Glutamatergic neuron (in vitro differentiated cells): ENCODE measurements around the gene ADCY3. TPM values are rescaled to one million over a fixed set of nuclear protein-coding genes. Genes with fewer than 3 reads are reported as not detected.

ENCODE experiments used
- DNase-seq: peaks from one replicate; pipeline ENCODE4 v3.0.0; 2022
- H3K27ac Mint-ChIP-seq: one replicate; pipeline ENCODE4 v1.8.0; 2020; ENCODE audit warnings: mild to moderate bottlenecking, mixed read lengths, inconsistent platforms; ENCODE audit not compliant: unreplicated experiment
- H3K27me3 Mint-ChIP-seq: one replicate; pipeline ENCODE4 v1.8.0; 2020; ENCODE audit warnings: mild to moderate bottlenecking, moderate library complexity, mixed read lengths, inconsistent platforms; ENCODE audit not compliant: unreplicated experiment
- H3K36me3 Mint-ChIP-seq: one replicate; pipeline ENCODE4 v1.8.0; 2020; ENCODE audit warnings: mild to moderate bottlenecking, mixed read lengths, inconsistent platforms; ENCODE audit not compliant: unreplicated experiment
- H3K4me1 Mint-ChIP-seq: one replicate; pipeline ENCODE4 v1.8.0; 2020; ENCODE audit warnings: mild to moderate bottlenecking, low read depth, mixed read lengths, inconsistent platforms; ENCODE audit not compliant: unreplicated experiment
- H3K4me3 Mint-ChIP-seq: one replicate; pipeline ENCODE4 v1.8.0; 2020; ENCODE audit warnings: mild to moderate bottlenecking, mixed read lengths, inconsistent platforms; ENCODE audit not compliant: unreplicated experiment
- H3K9me3 Mint-ChIP-seq: one replicate; pipeline ENCODE4 v1.8.0; 2020; ENCODE audit warnings: mild to moderate bottlenecking, moderate library complexity, mixed read lengths, inconsistent platforms; ENCODE audit not compliant: unreplicated experiment
- total RNA-seq: library from RNA; stranded (reverse); fragmentation: NEBNext Ultra II Directional; extraction: Animal tissue kit (Norgen Biotek cat#: 25700); gene quantifications from one replicate; pipeline ENCODE4 v1.2.1, GENCODE V29; 2021; ENCODE audit not compliant: unreplicated experiment
- TF ChIP-seq, protein P1 (sequence below): fragments of 200-600 bp; sonication (generic); IDR thresholded peaks from one replicate; pipeline ENCODE4 v1.5.0; 2021; ENCODE audit not compliant: partially characterized antibody, unreplicated experiment

Gene ADCY3
- total RNA-seq, 1 donor from 2014 or later = 76.2 TPM

DNA sequence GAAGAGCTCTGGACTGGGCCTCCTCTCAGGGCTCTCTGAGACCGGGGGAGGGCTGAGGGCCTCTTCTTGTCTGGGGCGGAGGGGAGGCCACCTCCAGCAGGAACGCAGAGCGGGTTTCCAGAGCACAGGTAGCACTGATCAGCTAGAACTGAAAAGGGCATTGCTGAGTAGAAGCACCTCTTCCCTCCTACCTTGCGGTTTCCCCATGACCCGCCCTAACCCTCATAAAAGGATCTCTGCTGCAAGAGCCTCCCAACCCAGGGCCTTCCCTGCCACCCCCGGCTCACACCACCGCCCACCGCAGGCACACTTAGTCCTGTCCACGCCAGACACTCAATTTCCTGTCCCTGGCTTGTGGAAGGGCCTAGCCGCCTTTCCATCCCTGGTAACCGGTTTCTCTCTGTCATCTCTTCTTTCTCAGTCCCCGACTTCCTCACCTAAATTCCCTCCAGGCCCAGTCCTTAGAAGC is 966 bp downstream of the ADCY3 start:
- Mint-ChIP-seq H3K4me1 (peaks cover 24% of the 10 kb centered on the region), H3K4me3 (peak overlapping the region; percentile 88), H3K27ac (peak overlapping the region; percentile 62), H3K36me3 (no peaks in the 10 kb centered on the region), H3K9me3 (peaks cover 8% of the 10 kb centered on the region), H3K27me3 (peaks cover 14% of the 10 kb centered on the region)
- TF ChIP-seq, protein P1, sequence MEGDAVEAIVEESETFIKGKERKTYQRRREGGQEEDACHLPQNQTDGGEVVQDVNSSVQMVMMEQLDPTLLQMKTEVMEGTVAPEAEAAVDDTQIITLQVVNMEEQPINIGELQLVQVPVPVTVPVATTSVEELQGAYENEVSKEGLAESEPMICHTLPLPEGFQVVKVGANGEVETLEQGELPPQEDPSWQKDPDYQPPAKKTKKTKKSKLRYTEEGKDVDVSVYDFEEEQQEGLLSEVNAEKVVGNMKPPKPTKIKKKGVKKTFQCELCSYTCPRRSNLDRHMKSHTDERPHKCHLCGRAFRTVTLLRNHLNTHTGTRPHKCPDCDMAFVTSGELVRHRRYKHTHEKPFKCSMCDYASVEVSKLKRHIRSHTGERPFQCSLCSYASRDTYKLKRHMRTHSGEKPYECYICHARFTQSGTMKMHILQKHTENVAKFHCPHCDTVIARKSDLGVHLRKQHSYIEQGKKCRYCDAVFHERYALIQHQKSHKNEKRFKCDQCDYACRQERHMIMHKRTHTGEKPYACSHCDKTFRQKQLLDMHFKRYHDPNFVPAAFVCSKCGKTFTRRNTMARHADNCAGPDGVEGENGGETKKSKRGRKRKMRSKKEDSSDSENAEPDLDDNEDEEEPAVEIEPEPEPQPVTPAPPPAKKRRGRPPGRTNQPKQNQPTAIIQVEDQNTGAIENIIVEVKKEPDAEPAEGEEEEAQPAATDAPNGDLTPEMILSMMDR = no peak
- no peak for DNase-seq

DNA sequence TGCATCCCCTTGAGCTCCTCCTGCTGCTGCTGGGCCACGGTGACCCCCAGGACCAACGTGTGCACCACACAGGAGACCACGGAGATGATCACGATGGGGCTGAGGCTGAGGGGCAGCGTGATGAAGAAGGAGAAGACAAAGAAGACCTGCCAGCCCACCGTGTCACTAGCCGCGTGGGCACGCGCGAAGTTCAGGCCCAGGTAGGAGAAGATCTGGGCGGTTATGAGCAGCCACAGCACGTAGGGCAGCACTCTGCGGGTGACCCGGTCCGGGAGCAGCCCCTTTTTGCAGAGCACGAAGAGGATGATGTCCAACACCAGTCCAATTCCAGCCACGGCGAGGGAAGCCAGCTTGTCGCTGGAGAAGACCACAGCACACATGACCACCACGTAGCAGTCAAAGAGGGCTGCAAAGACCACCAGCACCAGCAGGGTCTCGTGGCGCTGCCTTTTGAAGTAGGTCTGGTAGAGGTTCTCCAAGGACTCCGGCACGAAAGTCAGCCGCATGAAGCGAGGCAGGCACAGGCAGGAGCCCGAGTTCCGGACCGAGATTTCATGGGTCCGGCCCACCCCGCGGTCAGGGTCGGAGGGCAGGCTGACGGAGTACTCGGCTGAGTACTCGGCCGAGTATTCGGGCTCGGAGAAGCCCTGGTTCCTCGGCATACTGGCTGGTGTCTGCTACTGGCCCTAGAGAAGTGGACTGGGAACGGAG is 1.6 kb downstream of the ADCY3 start:
- peaks cover 18% of the 10 kb centered on the region for H3K4me1 Mint-ChIP-seq
- peaks cover 8% of the 10 kb centered on the region for H3K9me3 Mint-ChIP-seq
- H3K27ac Mint-ChIP-seq = no peak overlapping the region
- peak overlapping the region; percentile 88 for H3K4me3 Mint-ChIP-seq
- H3K27me3 Mint-ChIP-seq = peaks cover 10% of the 10 kb centered on the region
- TF ChIP-seq, protein P1 = no peak
- H3K36me3 Mint-ChIP-seq = no peaks in the 10 kb centered on the region
- no peak for DNase-seq

- Mint-ChIP-seq H3K9me3 (peaks cover 8% of the 10 kb centered on the region), H3K36me3 (no peaks in the 10 kb centered on the region), H3K27ac (no peak overlapping the region), H3K27me3 (peaks cover 10% of the 10 kb centered on the region), H3K4me3 (peak overlapping the region; percentile 88), H3K4me1 (peaks cover 17% of the 10 kb centered on the region)
- no peak for DNase-seq
- TF ChIP-seq, protein P1 = no peak
Observed at GRCh38 chr2:24917731-24918325, 2.2 kb downstream of the ADCY3 start.

- Mint-ChIP-seq H3K9me3 (peaks cover 9% of the 10 kb centered on the region), H3K27ac (no peak overlapping the region), H3K36me3 (no peaks in the 10 kb centered on the region), H3K4me1 (peaks cover 17% of the 10 kb centered on the region), H3K4me3 (peak overlapping the region; percentile 88), H3K27me3 (peaks cover 10% of the 10 kb centered on the region)
- TF ChIP-seq, protein P1 = no peak
- DNase-seq = no peak
Observed at GRCh38 chr2:24917086-24917485, 3.0 kb downstream of the ADCY3 start.

DNA sequence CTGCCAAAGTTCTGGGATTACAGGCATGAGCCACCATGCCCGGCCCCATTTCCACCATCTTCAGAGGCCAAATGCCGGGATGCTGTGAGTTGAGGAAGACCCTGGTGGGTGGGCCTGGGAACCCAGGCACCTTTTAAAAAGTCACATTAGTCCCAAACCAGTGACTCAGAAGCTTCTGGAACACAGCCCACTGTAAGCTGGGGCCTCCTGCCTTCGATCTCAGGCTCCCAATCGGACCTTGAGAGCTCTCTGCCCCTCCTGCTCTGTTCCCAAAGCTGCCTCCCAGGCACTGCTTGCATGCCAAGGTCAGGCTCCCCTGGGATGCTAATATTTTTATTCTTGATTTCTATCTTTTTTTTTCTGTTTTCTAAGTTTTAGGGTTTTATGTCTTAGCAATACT is 4.2 kb downstream of the ADCY3 start:
- H3K27ac Mint-ChIP-seq = no peak overlapping the region
- H3K4me3 Mint-ChIP-seq = no peak overlapping the region
- TF ChIP-seq, protein P1 = no peak

More for the DNA sequence above, 4.2 kb downstream of the ADCY3 start:
- Mint-ChIP-seq H3K27me3 (peaks cover 7% of the 10 kb centered on the region), H3K36me3 (no peaks in the 10 kb centered on the region), H3K9me3 (peaks cover 11% of the 10 kb centered on the region), H3K4me1 (peaks cover 17% of the 10 kb centered on the region)
- no peak for DNase-seq
